Skeletal muscle satellite cell (primary cell): Measurements from ENCODE around the gene SEMA5A. TPM values are rescaled to one million over a fixed set of nuclear protein-coding genes. Genes with fewer than 3 reads are reported as not detected.

Source experiments
- H3K27me3 ChIP-seq: 2 replicates; pipeline ENCODE4 v1.7.0; 2013; ENCODE audit warnings: low read length; ENCODE audit not compliant: control insufficient read depth, insufficient read depth
- H3K36me3 ChIP-seq: 2 replicates; pipeline ENCODE4 v1.7.0; 2013; ENCODE audit warnings: mild to moderate bottlenecking, control low read depth, low read length; ENCODE audit not compliant: insufficient read depth
- H3K4me1 ChIP-seq: 2 replicates; pipeline ENCODE4 v1.7.0; 2013; ENCODE audit warnings: low read length; ENCODE audit not compliant: control insufficient read depth, insufficient read depth
- H3K4me2 ChIP-seq: 2 replicates; pipeline ENCODE4 v1.7.0; 2013; ENCODE audit warnings: mild to moderate bottlenecking, low read length
- H3K4me3 ChIP-seq: 2 replicates; pipeline ENCODE4 v1.7.0; 2013; ENCODE audit warnings: low read length
- H3K9ac ChIP-seq: 2 replicates; pipeline ENCODE4 v1.7.0; 2013; ENCODE audit warnings: mild to moderate bottlenecking, low read depth, low read length, moderate library complexity
- H3K9me3 ChIP-seq: replicated peaks from 2 replicates; pipeline ENCODE4 v1.7.0; 2013; ENCODE audit warnings: mild to moderate bottlenecking, control low read depth, low read length
- total RNA-seq: library from RNA; depleted of rRNA; stranded (reverse); fragments of >200 nt; gene quantifications from 2 replicates; pipeline ENCODE4 v1.2.3, GENCODE V29; 2012; rRNA removed

The SEMA5A gene
- 7.4 and 21.8 TPM in 2 replicates for total RNA-seq

GRCh38 chr5:9545992-9546851 lies at the start of gene SEMA5A:
SEMA5A (minus strand) TSS chr5:9546075; CDS start chr5:9379946, 166,129 bp downstream.
- H3K4me1 ChIP-seq: peaks cover 17% of the 10 kb centered on the region

GRCh38 chr5:9594913-9595312 lies 49.0 kb upstream of the SEMA5A start:
- no peak overlapping the region for H3K4me2 ChIP-seq
- H3K9ac ChIP-seq: no peak overlapping the region
- H3K36me3 ChIP-seq: no peaks in the 10 kb centered on the region
- no peaks in the 10 kb centered on the region for H3K4me1 ChIP-seq
- peaks cover 12% of the 10 kb centered on the region for H3K27me3 ChIP-seq
- no peak overlapping the region for H3K4me3 ChIP-seq
- no peaks in the 10 kb centered on the region for H3K9me3 ChIP-seq

More at GRCh38 chr5:9545992-9546851, at the start of gene SEMA5A:
- H3K4me2 ChIP-seq: peak within 1 kb of the TSS; percentile 98
- H3K9me3 ChIP-seq: no peaks in the 10 kb centered on the region
- H3K4me3 ChIP-seq: peak within 1 kb of the TSS; percentile 89
- H3K27me3 ChIP-seq: no peaks in the 10 kb centered on the region
- H3K9ac ChIP-seq: peak within 1 kb of the TSS; percentile 87
- H3K36me3 ChIP-seq: peaks cover 26% of the 10 kb centered on the region

- Histone ChIP-seq H3K4me2 (no peak overlapping the region), H3K36me3 (no peaks in the 10 kb centered on the region), H3K4me3 (no peak overlapping the region), H3K9me3 (no peaks in the 10 kb centered on the region), H3K4me1 (no peaks in the 10 kb centered on the region), H3K27me3 (no peaks in the 10 kb centered on the region), H3K9ac (no peak overlapping the region)
These were observed 43.4 kb upstream of the SEMA5A start for GRCh38 chr5:9589049-9589835.

- Histone ChIP-seq H3K36me3 (no peaks in the 10 kb centered on the region), H3K27me3 (no peaks in the 10 kb centered on the region), H3K4me3 (no peak overlapping the region), H3K4me1 (no peaks in the 10 kb centered on the region), H3K9ac (no peak overlapping the region), H3K9me3 (no peaks in the 10 kb centered on the region), H3K4me2 (no peak overlapping the region)
These were observed 42.4 kb upstream of the SEMA5A start for GRCh38 chr5:9588254-9588653.

GRCh38 chr5:9587135-9587534 lies 41.3 kb upstream of the SEMA5A start:
- Histone ChIP-seq H3K4me3 (no peak overlapping the region), H3K27me3 (no peaks in the 10 kb centered on the region), H3K4me1 (no peaks in the 10 kb centered on the region), H3K9ac (no peak overlapping the region), H3K36me3 (no peaks in the 10 kb centered on the region), H3K4me2 (no peak overlapping the region), H3K9me3 (no peaks in the 10 kb centered on the region)

- H3K27me3 ChIP-seq: no peaks in the 10 kb centered on the region
- H3K36me3 ChIP-seq: no peaks in the 10 kb centered on the region
- no peak overlapping the region for H3K9ac ChIP-seq
- no peak overlapping the region for H3K4me3 ChIP-seq
- H3K4me2 ChIP-seq: no peak overlapping the region
- H3K4me1 ChIP-seq: no peaks in the 10 kb centered on the region
- H3K9me3 ChIP-seq: no peaks in the 10 kb centered on the region
These were observed 36.5 kb upstream of the SEMA5A start for GRCh38 chr5:9582406-9582805.

- Histone ChIP-seq H3K4me1 (no peaks in the 10 kb centered on the region), H3K36me3 (no peaks in the 10 kb centered on the region), H3K9ac (no peak overlapping the region), H3K9me3 (no peaks in the 10 kb centered on the region), H3K4me3 (no peak overlapping the region), H3K27me3 (peaks cover 4% of the 10 kb centered on the region), H3K4me2 (no peak overlapping the region)
These were observed 27.9 kb upstream of the SEMA5A start for GRCh38 chr5:9573796-9574195.

- H3K27me3 ChIP-seq: peaks cover 6% of the 10 kb centered on the region
- no peak overlapping the region for H3K4me2 ChIP-seq
- H3K4me1 ChIP-seq: no peaks in the 10 kb centered on the region
- H3K9me3 ChIP-seq: no peaks in the 10 kb centered on the region
- H3K9ac ChIP-seq: no peak overlapping the region
- H3K36me3 ChIP-seq: no peaks in the 10 kb centered on the region
- H3K4me3 ChIP-seq: no peak overlapping the region
These were observed 26.4 kb upstream of the SEMA5A start for GRCh38 chr5:9572246-9572645.

- no peak overlapping the region for H3K9ac ChIP-seq
- no peaks in the 10 kb centered on the region for H3K4me1 ChIP-seq
- peaks cover 6% of the 10 kb centered on the region for H3K27me3 ChIP-seq
- H3K4me2 ChIP-seq: no peak overlapping the region
- H3K4me3 ChIP-seq: no peak overlapping the region
- no peaks in the 10 kb centered on the region for H3K36me3 ChIP-seq
- no peaks in the 10 kb centered on the region for H3K9me3 ChIP-seq
These were observed 25.0 kb upstream of the SEMA5A start for GRCh38 chr5:9570876-9571275.

- Histone ChIP-seq H3K4me2 (no peak overlapping the region), H3K4me1 (peaks cover 8% of the 10 kb centered on the region), H3K9me3 (no peaks in the 10 kb centered on the region), H3K4me3 (no peak overlapping the region), H3K36me3 (no peaks in the 10 kb centered on the region), H3K27me3 (peaks cover 6% of the 10 kb centered on the region), H3K9ac (no peak overlapping the region)
These were observed 21.2 kb upstream of the SEMA5A start for GRCh38 chr5:9567039-9567438.

- Histone ChIP-seq H3K9me3 (no peaks in the 10 kb centered on the region), H3K4me1 (peaks cover 10% of the 10 kb centered on the region), H3K9ac (no peak overlapping the region), H3K36me3 (no peaks in the 10 kb centered on the region), H3K27me3 (peaks cover 6% of the 10 kb centered on the region), H3K4me2 (no peak overlapping the region), H3K4me3 (no peak overlapping the region)
These were observed 18.9 kb upstream of the SEMA5A start for GRCh38 chr5:9564752-9565151.
